Measurements from ENCODE around the gene NEK4. TPM values are rescaled to one million over a fixed set of nuclear protein-coding genes. Genes with fewer than 3 reads are reported as not detected.
A peak's percentile ranks its signal among the peaks of the same experiment; 100 is the strongest.

Gene NEK4
- total and polyA plus RNA-seq, 10 donors, result 3.2 to 28.0 (median 23.3) TPM

GRCh38 chr3:52810923-52811322, 40.2 kb upstream of the NEK4 start:
- Histone ChIP-seq H3K27me3 (replicated peaks in 1 of 7) (no peaks in the 10 kb centered on the region), H3K4me1 (no peaks in the 10 kb centered on the region), H3K9me3 (no peaks in the 10 kb centered on the region), H3K4me3 (no peak overlapping the region), H3K27ac (no peak overlapping the region), H3K36me3 (peaks cover 0 to 5% (median 0%) of the 10 kb centered on the region in 6 donors)
- intact Hi-C loops (cut with DNase I; ENCODE audit: low total_unique reads), result no loop called here
- TF ChIP-seq CTCF (IDR thresholded peaks at IDR 0.05 in 8 of 11, conservative IDR thresholded peaks at IDR 0.05 in 3 of 11), result no peak
- peak in 1 of 3 donors; percentile 22 for TF ChIP-seq POLR2AphosphoS5 (IDR thresholded peaks at IDR 0.05)
- 88 to 96% (median 92%) methylated on average over 8 to 11 of the region's 11 CpGs for WGBS, 5 donors
- no peak for DNase-seq

- 31 to 39% (median 33%) methylated on average over 6 to 7 of the region's 7 CpGs for WGBS, 5 donors
Measured at GRCh38 chr3:52809662-52810377, 39.1 kb upstream of the NEK4 start.

GRCh38 chr3:52809149-52809548, 38.4 kb upstream of the NEK4 start:
- 70 to 88% (median 83%) methylated on average over 2 of the region's 2 CpGs for WGBS, 5 donors
- intact Hi-C loops (cut with DNase I; ENCODE audit: low total_unique reads), result no loop called here

More at GRCh38 chr3:52809662-52810377, 39.1 kb upstream of the NEK4 start:
- Histone ChIP-seq H3K27me3 (replicated peaks in 1 of 7) (no peaks in the 10 kb centered on the region), H3K4me3 (no peak overlapping the region), H3K36me3 (peaks cover 0 to 5% (median 0%) of the 10 kb centered on the region in 6 donors), H3K4me1 (no peaks in the 10 kb centered on the region), H3K9me3 (no peaks in the 10 kb centered on the region), H3K27ac (no peak overlapping the region)
- no peak for DNase-seq
- intact Hi-C loops (cut with DNase I; ENCODE audit: low total_unique reads), result no loop called here
- TF ChIP-seq POLR2A (IDR thresholded peaks at IDR 0.05) (no peak), POLR2AphosphoS5 (IDR thresholded peaks at IDR 0.05) (no peak), CTCF (IDR thresholded peaks at IDR 0.05 in 8 of 11, conservative IDR thresholded peaks at IDR 0.05 in 3 of 11) (no peak)

More at GRCh38 chr3:52809149-52809548, 38.4 kb upstream of the NEK4 start:
- H3K4me3 ChIP-seq, result no peak overlapping the region
- no peak for TF ChIP-seq POLR2A (IDR thresholded peaks at IDR 0.05)
- no peak for TF ChIP-seq POLR2AphosphoS5 (IDR thresholded peaks at IDR 0.05)
- TF ChIP-seq CTCF (IDR thresholded peaks at IDR 0.05 in 8 of 11, conservative IDR thresholded peaks at IDR 0.05 in 3 of 11), result no peak
- no peak overlapping the region for H3K27ac ChIP-seq
- H3K36me3 ChIP-seq, result peaks cover 0 to 5% (median 0%) of the 10 kb centered on the region in 6 donors
- no peak for DNase-seq
- H3K27me3 ChIP-seq (replicated peaks in 1 of 7), result no peaks in the 10 kb centered on the region
- H3K4me1 ChIP-seq, result no peaks in the 10 kb centered on the region
- no peaks in the 10 kb centered on the region for H3K9me3 ChIP-seq
